ENCODE results near the gene ACVRL1.
"Not testable (repeated sequence)": the region's sequence is repeated elsewhere in the genome, so short reads cannot be mapped to it uniquely, and the experiment has no call there.

Gene ACVRL1

GRCh38 chr12:51874486-51874885 is 32.8 kb upstream of the ACVRL1 start:
- DNase-seq: no peak

- no peak for DNase-seq
These were observed 28.2 kb upstream of the ACVRL1 start for GRCh38 chr12:51879102-51879501.

- no peak for DNase-seq
These were observed 24.0 kb upstream of the ACVRL1 start for GRCh38 chr12:51883295-51883694.

- no peak for DNase-seq
These were observed 23.2 kb upstream of the ACVRL1 start for GRCh38 chr12:51883998-51884675.

- no peak for DNase-seq
These were observed 22.6 kb upstream of the ACVRL1 start for GRCh38 chr12:51884676-51885229.

- not testable (repeated sequence) for DNase-seq
These were observed 21.8 kb upstream of the ACVRL1 start for GRCh38 chr12:51885294-51886020.

GRCh38 chr12:51886021-51886710 is 21.1 kb upstream of the ACVRL1 start:
- DNase-seq: peak; percentile 52 to 79

- no peak for DNase-seq
These were observed 19.6 kb upstream of the ACVRL1 start, which contains the start of gene ANKRD33 for GRCh38 chr12:51887476-51888315. TSS of gene ANKRD33 (plus strand) at chr12:51888103. CDS start at chr12:51888187, 84 bp downstream.

- no peak for DNase-seq
These were observed 18.7 kb upstream of the ACVRL1 start for GRCh38 chr12:51888316-51889215.

GRCh38 chr12:51889216-51890132 is 17.8 kb upstream of the ACVRL1 start:
- no peak for DNase-seq

GRCh38 chr12:51890133-51890464 is 17.2 kb upstream of the ACVRL1 start:
- no peak for DNase-seq

- DNase-seq: no peak
These were observed 16.7 kb upstream of the ACVRL1 start for GRCh38 chr12:51890511-51891171.

- peak in 1 of 2 donors; percentile 14 for DNase-seq
These were observed 15.5 kb upstream of the ACVRL1 start for GRCh38 chr12:51891843-51892242.

- no peak for DNase-seq
These were observed 13.5 kb upstream of the ACVRL1 start for GRCh38 chr12:51893786-51894185.

GRCh38 chr12:51895378-51896135 is 11.7 kb upstream of the ACVRL1 start:
- DNase-seq: no peak

- DNase-seq: no peak
These were observed 11.1 kb upstream of the ACVRL1 start for GRCh38 chr12:51896236-51896635.

GRCh38 chr12:51897181-51897580 is 10.1 kb upstream of the ACVRL1 start:
- no peak for DNase-seq

GRCh38 chr12:51898506-51898905 is 8.8 kb upstream of the ACVRL1 start:
- no peak for DNase-seq

- no peak for DNase-seq
These were observed 8.4 kb upstream of the ACVRL1 start for GRCh38 chr12:51898937-51899336.
